ENCODE results near the gene PIGC.
"Not testable (repeated sequence)": the region's sequence is repeated elsewhere in the genome, so short reads cannot be mapped to it uniquely, and the experiment has no call there.

The PIGC gene

DNA sequence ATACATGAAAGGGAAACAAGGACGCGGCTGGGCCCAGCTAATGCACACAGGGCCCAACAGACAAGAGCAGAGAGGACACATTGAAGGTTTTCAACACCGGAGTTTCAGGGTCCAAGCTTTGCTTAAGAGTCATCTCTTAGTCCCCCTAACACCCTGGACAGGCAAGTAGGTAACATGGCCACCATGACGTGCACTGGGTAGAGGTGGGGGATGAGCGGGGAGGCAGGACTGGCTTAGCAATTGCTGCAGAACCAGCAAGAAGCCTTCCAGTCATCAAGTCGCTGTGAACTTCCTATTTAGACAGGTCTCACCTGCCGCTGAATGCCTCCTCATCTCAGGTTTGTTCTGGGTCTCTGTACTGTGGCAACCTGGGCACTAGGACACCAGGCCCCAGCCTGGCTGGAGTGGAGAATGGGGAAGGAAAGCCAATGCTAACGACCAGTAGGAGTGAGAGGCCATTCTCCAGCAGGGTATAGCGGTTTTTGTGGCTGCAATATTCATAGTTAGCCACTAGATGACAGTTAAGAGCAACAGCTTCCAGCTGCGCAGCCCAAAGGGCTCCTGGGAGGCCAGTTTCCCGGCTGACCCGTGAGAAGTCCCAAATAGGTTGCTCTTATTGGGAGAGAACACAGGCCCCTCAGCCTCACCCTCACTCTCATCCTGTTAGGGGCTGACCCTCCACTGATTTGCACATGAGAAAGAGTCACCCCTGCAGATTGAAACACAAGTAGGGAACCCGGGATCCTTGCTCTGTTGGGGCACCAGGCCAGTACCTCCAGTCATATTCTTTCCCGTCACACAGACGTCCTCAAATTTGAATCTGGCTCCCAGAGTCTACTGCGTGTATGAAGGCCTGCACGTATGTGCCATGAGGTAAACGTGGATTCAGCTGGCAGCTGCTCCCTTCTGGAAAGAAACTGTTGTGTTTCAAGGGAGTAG is 6.0 kb upstream of the PIGC start:
- TF ChIP-seq CTCF (IDR thresholded peaks at IDR 0.05), result peak; percentile 98
- TF ChIP-seq ZFX (IDR thresholded peaks at IDR 0.05; ENCODE audit: borderline replicate concordance), result no peak
- H3K27ac ChIP-seq, result peak overlapping the region; percentile 43

GRCh38 chr1:172448995-172449584 is 5.2 kb upstream of the PIGC start:
- no peak for TF ChIP-seq CTCF (IDR thresholded peaks at IDR 0.05)
- peak overlapping the region; percentile 39 for H3K27ac ChIP-seq

DNA sequence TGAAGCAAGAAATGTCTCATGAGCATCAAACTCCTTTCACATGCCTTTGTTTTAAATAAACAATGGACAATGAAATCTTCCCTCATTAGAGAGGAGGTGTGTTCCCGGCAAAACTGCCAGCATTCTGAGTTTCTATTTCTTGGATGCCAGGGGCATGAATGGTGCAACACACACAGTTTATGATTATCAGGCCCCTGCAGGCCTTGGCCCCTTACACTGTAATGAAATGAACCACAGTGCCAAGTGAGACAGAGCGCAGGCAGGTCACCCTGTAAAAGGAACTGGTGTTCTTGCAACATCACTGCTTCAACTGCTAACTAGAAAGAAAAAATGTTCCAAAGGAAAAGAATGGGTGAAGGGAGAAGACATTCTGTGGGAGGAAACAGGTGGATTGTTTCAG is 3.8 kb upstream of the PIGC start:
- TF ChIP-seq ZFX (IDR thresholded peaks at IDR 0.05; ENCODE audit: borderline replicate concordance) (no peak), CTCF (IDR thresholded peaks at IDR 0.05) (no peak)
- H3K27ac ChIP-seq, result no peak overlapping the region

DNA sequence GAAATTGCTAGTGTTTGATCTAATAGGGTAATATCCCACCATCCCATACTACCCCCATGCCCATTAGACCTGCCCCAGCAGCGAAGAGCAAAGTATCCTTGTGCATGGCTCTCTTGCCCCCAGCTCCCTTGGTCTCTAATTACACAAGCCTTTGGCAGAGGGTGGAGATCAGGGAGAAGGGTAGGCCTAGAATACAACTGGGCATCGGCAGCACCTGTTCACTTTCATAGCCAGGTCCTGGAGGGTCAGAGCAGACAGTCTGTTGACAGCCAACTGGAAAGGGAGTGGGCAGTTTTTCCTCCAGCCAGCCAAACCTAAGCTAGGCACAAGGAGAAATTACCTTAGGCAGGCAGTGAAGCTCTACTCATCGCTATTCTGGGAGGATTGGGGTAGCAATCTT is 2.7 kb upstream of the PIGC start:
- TF ChIP-seq ZFX (IDR thresholded peaks at IDR 0.05; ENCODE audit: borderline replicate concordance) (no peak), CTCF (IDR thresholded peaks at IDR 0.05) (no peak)
- H3K27ac ChIP-seq, result no peak overlapping the region

DNA sequence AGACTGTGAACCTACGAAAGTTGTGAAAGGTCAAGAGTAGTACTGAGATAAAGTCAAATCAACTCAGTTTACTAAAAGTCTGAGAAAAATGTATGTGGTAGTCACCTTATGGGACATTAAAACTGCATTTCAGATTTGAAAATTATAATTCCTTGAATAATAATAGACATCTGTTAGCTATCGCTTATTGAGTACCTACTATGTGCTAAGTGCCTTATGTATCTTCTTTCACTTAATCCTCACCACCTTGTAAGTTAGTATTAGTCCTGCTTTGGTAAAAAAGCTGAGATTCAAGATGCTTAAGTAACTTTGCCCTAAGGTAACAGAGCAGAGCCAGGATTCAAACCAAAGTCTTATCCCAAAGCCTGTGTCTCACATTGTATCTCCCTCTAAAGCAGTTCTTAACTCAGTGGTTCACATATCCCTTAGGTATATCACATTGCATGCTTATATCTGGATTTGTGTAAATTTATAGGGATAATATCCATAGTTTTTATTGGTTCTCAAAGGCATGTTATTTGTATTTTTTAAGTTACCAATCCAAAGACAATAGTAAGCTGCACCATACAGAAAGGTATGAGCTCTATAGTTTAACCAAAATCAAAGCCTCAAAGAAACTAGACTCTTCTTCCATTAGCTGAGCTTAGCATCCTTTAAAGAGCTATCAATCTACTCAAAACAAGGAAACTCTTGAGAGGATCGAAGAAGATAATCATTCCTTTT is 865 bp downstream of the PIGC start:
- no peak overlapping the region for H3K27ac ChIP-seq
- no peak for TF ChIP-seq CTCF (IDR thresholded peaks at IDR 0.05)
- no peak for TF ChIP-seq ZFX (IDR thresholded peaks at IDR 0.05; ENCODE audit: borderline replicate concordance)

- TF ChIP-seq ZFX (IDR thresholded peaks at IDR 0.05; ENCODE audit: borderline replicate concordance) (no peak), CTCF (IDR thresholded peaks at IDR 0.05) (no peak)
- no peak overlapping the region for H3K27ac ChIP-seq
Measured at GRCh38 chr1:172442404-172442803, 1.5 kb downstream of the PIGC start.

DNA sequence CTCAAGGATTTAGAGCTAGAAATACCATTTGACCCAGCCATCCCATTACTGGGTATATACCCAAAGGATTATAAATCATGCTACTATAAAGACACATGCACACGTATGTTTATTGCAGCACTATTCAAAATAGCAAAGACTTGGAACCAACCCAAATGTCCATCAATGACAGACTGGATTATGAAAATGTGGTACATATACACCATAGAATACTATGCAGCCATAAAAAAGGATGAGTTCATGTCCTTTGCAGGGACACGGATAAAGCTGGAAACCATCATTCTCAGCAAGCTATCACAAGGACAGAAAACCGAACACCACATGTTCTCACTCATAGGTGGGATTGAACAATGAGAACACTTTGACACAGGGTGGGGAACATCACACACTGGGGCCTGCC is 6.7 kb downstream of the PIGC start:
- H3K27ac ChIP-seq, result not testable (repeated sequence)
